Calu3 (cell line): Measurements from ENCODE around the gene PTPRN2. TPM values are rescaled to one million over a fixed set of nuclear protein-coding genes. Genes with fewer than 3 reads are reported as not detected.

Source experiments
- BruUV-seq: library from RNA; stranded (reverse); fragments of 400-500 nt; replicated peaks from 2 replicates; lab custom pipeline; 2021; lab: Mats Ljungman, UMichigan
- CTCF ChIA-PET: fragments of 300-600 bp; sonication (Branson Sonifier 250); formaldehyde crosslinking; loops from one replicate; lab custom pipeline; 2022; ENCODE audit warnings: antibody characterized with exemption; lab: Charles Lee
- DNase-seq: peaks from one replicate; pipeline ENCODE4 v3.0.0; 2022
- H3K27ac Mint-ChIP-seq: one replicate; pipeline ENCODE4 v1.8.0; 2022; ENCODE audit warnings: mixed read lengths; ENCODE audit not compliant: unreplicated experiment
- H3K27me3 Mint-ChIP-seq: one replicate; pipeline ENCODE4 v1.8.0; 2022; ENCODE audit warnings: mixed read lengths; ENCODE audit not compliant: unreplicated experiment
- H3K36me3 Mint-ChIP-seq: one replicate; pipeline ENCODE4 v1.8.0; 2022; ENCODE audit warnings: mild to moderate bottlenecking, moderate library complexity, mixed read lengths; ENCODE audit not compliant: insufficient read depth, unreplicated experiment
- H3K4me1 Mint-ChIP-seq: one replicate; pipeline ENCODE4 v1.8.0; 2022; ENCODE audit warnings: mild to moderate bottlenecking, low read depth, mixed read lengths; ENCODE audit not compliant: unreplicated experiment
- H3K4me3 Mint-ChIP-seq: one replicate; pipeline ENCODE4 v1.8.0; 2022; ENCODE audit warnings: mild to moderate bottlenecking, low read depth, moderate library complexity, mixed read lengths; ENCODE audit not compliant: unreplicated experiment
- H3K9me3 Mint-ChIP-seq: one replicate; pipeline ENCODE4 v1.8.0; 2022; ENCODE audit warnings: low read depth, mixed read lengths; ENCODE audit not compliant: unreplicated experiment
- CTCF ChIP-seq: fragments of 200-600 bp; IDR thresholded peaks from one replicate; pipeline ENCODE4 v1.8.0; 2022; ENCODE audit warnings: antibody characterized with exemption; ENCODE audit not compliant: unreplicated experiment
- intact Hi-C: fragments of 100-400 bp; cut with micrococcal nuclease; formaldehyde crosslinking; loops from one replicate; pipeline ENCODE4 v1.10.0; 2022; ENCODE audit not compliant: unreplicated experiment
- total RNA-seq: library from RNA; stranded (reverse); gene quantifications from 2 replicates; pipeline ENCODE4 v1.2.3, GENCODE V29; 2022

Gene PTPRN2
- total RNA-seq, 1 experiment from 2014 or later: 2.0 TPM

- no peaks in the 10 kb centered on the region for H3K27me3 Mint-ChIP-seq
- H3K9me3 Mint-ChIP-seq: peaks cover 8% of the 10 kb centered on the region
- CTCF ChIA-PET: no interaction called here
- intact Hi-C loops: no loop called here
- no peaks in the 10 kb centered on the region for H3K36me3 Mint-ChIP-seq
- H3K4me3 Mint-ChIP-seq: no peak overlapping the region
- TF ChIP-seq CTCF: no peak
- no peaks in the 10 kb centered on the region for H3K4me1 Mint-ChIP-seq
- DNase-seq: no peak
- BruUV-seq: no TSS peak
- no peak overlapping the region for H3K27ac Mint-ChIP-seq
Measured at GRCh38 chr7:157755741-157756140, 831.9 kb downstream of the PTPRN2 start.

GRCh38 chr7:157754416-157754790 is 833.2 kb downstream of the PTPRN2 start:
- no peaks in the 10 kb centered on the region for H3K4me1 Mint-ChIP-seq
- CTCF ChIA-PET: interaction anchor here (0.9 kb wide), 1 partner anchor 34 kb away, joined by 3 read pairs; no protein-coding TSS in a partner anchor
- no peak for TF ChIP-seq CTCF
- no peak overlapping the region for H3K27ac Mint-ChIP-seq
- intact Hi-C loops: no loop called here
- no peak overlapping the region for H3K4me3 Mint-ChIP-seq
- no peaks in the 10 kb centered on the region for H3K27me3 Mint-ChIP-seq
- BruUV-seq: no TSS peak
- DNase-seq: no peak
- H3K9me3 Mint-ChIP-seq: peaks cover 8% of the 10 kb centered on the region
- H3K36me3 Mint-ChIP-seq: no peaks in the 10 kb centered on the region

GRCh38 chr7:157753713-157754415 is 833.8 kb downstream of the PTPRN2 start:
- no TSS peak for BruUV-seq
- no peaks in the 10 kb centered on the region for H3K4me1 Mint-ChIP-seq
- no peak for TF ChIP-seq CTCF
- DNase-seq: no peak
- intact Hi-C loops: no loop called here
- no peak overlapping the region for H3K27ac Mint-ChIP-seq
- peaks cover 8% of the 10 kb centered on the region for H3K9me3 Mint-ChIP-seq
- no peaks in the 10 kb centered on the region for H3K36me3 Mint-ChIP-seq
- no peaks in the 10 kb centered on the region for H3K27me3 Mint-ChIP-seq
- H3K4me3 Mint-ChIP-seq: no peak overlapping the region
- CTCF ChIA-PET: interaction anchor here (0.9 kb wide), 1 partner anchor 35 kb away, joined by 3 read pairs; no protein-coding TSS in a partner anchor

GRCh38 chr7:157752832-157753291 is 834.8 kb downstream of the PTPRN2 start:
- DNase-seq: no peak
- intact Hi-C loops: no loop called here
- no peak for TF ChIP-seq CTCF
- no peaks in the 10 kb centered on the region for H3K27me3 Mint-ChIP-seq
- no peak overlapping the region for H3K4me3 Mint-ChIP-seq
- H3K9me3 Mint-ChIP-seq: peaks cover 8% of the 10 kb centered on the region
- CTCF ChIA-PET: no interaction called here
- no peak overlapping the region for H3K27ac Mint-ChIP-seq
- no TSS peak for BruUV-seq
- H3K4me1 Mint-ChIP-seq: no peaks in the 10 kb centered on the region
- no peaks in the 10 kb centered on the region for H3K36me3 Mint-ChIP-seq
